Natural killer cell (primary cell): ENCODE results near the gene MMP21. TPM values are rescaled to one million over a fixed set of nuclear protein-coding genes. Genes with fewer than 3 reads are reported as not detected.

ENCODE experiments used
- ATAC-seq, 3 donors: fragments of 150-1000 bp in 2 of 3; fragments of 200-7000 bp in 1 of 3; cut with Tn5 transposase; 1 replicate in 1 of 3; 2 replicates in 2 of 3; pipeline ENCODE4 v1.10.0; 2021; ENCODE audit warnings: mild to moderate bottlenecking in 2 of 3, moderate library complexity in 2 of 3
- DNase-seq, 2 donors: peaks; one replicate each; pipeline versions ENCODE4 v3.0.0 to v3.0.0-alpha.2; 2013 to 2021; ENCODE audit warnings: mixed read lengths in 1 of 2
- H3K27ac ChIP-seq: one replicate; pipeline ENCODE4 v1.5.1; 2013; ENCODE audit warnings: mild to moderate bottlenecking, low read length
- H3K27me3 ChIP-seq: one replicate; pipeline ENCODE4 v1.6.1; 2013; ENCODE audit warnings: low read length; ENCODE audit not compliant: control insufficient read depth, insufficient read depth
- H3K36me3 ChIP-seq: one replicate; pipeline ENCODE4 v1.6.1; 2013; ENCODE audit warnings: low read length; ENCODE audit not compliant: control insufficient read depth, insufficient read depth
- H3K4me1 ChIP-seq: one replicate; pipeline ENCODE4 v1.6.1; 2013; ENCODE audit warnings: low read length; ENCODE audit not compliant: control insufficient read depth, insufficient read depth
- H3K4me3 ChIP-seq: one replicate; pipeline ENCODE4 v1.5.1; 2013; ENCODE audit warnings: low read length
- H3K9me3 ChIP-seq: one replicate; pipeline ENCODE4 v1.6.1; 2013; ENCODE audit warnings: low read length; ENCODE audit not compliant: control insufficient read depth, insufficient read depth
- H3K27ac Mint-ChIP-seq, 2 donors: one replicate each; pipeline ENCODE4 v1.8.0; 2022; ENCODE audit warnings: mild to moderate bottlenecking in 2 of 2, mixed read lengths in 2 of 2, moderate library complexity in 1 of 2
- H3K27me3 Mint-ChIP-seq, 2 donors: one replicate each; pipeline ENCODE4 v1.8.0; 2022; ENCODE audit warnings: low read depth in 2 of 2, mixed read lengths in 2 of 2
- H3K36me3 Mint-ChIP-seq: one replicate; pipeline ENCODE4 v1.8.0; 2022; ENCODE audit warnings: mixed read lengths
- H3K4me1 Mint-ChIP-seq, 2 donors: one replicate each; pipeline ENCODE4 v1.8.0; 2022; ENCODE audit warnings: mixed read lengths in 2 of 2
- H3K4me3 Mint-ChIP-seq: one replicate; pipeline ENCODE4 v1.8.0; 2022; ENCODE audit warnings: mild to moderate bottlenecking, moderate library complexity, mixed read lengths
- H3K9me3 Mint-ChIP-seq, 2 donors: one replicate each; pipeline ENCODE4 v1.8.0; 2022; ENCODE audit warnings: mixed read lengths in 2 of 2
- WGBS: methylation state at CpG from one replicate; pipeline ENCODE4 v1.1.7; 2013; ENCODE audit warnings: missing lambda C conversion rate; ENCODE audit not compliant: insufficient coverage; 5-methylcytosine and 5-hydroxymethylcytosine counted together
- intact Hi-C: fragments of 100-400 bp; cut with micrococcal nuclease; formaldehyde crosslinking; loops from one replicate; pipeline ENCODE4 v1.14.2; 2022
- total RNA-seq, 4 donors: library from RNA; stranded (reverse); fragments of 120-200 nt in 1 of 4; gene quantifications; one replicate each; pipeline versions ENCODE4 v1.2.3 to v1.2.4, GENCODE V29; 2013 to 2022
- TF ChIP-seq, protein P1 (sequence below): fragments of 200-600 bp; IDR thresholded peaks from one replicate; pipeline ENCODE4 v1.8.0; 2022; ENCODE audit warnings: antibody characterized with exemption

MMP21 gene
- total RNA-seq, 3 donors from 2014 or later (not counting 1 experiment from before 2014, with no cell fraction given): 0.32 to 0.85 (median 0.35) TPM

DNA sequence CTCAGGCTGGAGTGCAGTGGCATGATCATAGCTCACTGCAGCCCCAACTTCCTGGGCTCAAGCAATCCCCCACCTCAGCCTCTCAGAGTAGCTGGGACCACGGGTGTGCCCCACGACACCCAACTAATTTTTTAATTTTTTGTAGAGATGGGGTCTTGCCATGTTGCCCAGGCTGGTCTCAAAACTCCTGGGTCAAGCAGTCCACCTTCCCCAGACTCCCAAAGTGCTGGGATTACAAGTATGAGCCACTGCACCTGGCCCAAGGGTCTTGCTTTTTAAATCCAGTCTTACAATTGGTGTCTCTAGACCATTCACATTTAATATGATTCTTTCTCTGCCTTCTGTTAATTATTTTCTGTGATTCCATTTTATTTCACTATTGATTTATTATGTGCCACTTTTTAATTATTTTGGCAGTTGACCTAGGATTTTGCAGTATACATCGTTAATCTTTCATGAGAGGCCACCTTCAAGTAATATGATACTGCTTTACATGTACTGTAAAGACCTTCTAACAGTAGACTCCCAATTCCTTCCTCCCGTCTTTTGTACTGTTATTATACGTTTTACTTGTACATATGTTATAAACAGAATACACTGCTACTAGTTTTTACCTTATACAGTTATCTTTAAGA lies 18.7 kb downstream of the MMP21 start:
- Mint-ChIP-seq H3K27me3 (no peaks in the 10 kb centered on the region), H3K9me3 (no peaks in the 10 kb centered on the region), H3K4me3 (no peak overlapping the region), H3K4me1 (peaks cover 0 to 5% of the 10 kb centered on the region in 2 donors), H3K27ac (no peak overlapping the region), H3K36me3 (peaks cover 56% of the 10 kb centered on the region)
- Histone ChIP-seq H3K27me3 (no peaks in the 10 kb centered on the region), H3K4me3 (no peak overlapping the region), H3K36me3 (peaks cover 91% of the 10 kb centered on the region), H3K9me3 (no peaks in the 10 kb centered on the region), H3K4me1 (no peaks in the 10 kb centered on the region), H3K27ac (no peak overlapping the region)
- ATAC-seq (no peak), DNase-seq (no peak)
- TF ChIP-seq, protein P1, sequence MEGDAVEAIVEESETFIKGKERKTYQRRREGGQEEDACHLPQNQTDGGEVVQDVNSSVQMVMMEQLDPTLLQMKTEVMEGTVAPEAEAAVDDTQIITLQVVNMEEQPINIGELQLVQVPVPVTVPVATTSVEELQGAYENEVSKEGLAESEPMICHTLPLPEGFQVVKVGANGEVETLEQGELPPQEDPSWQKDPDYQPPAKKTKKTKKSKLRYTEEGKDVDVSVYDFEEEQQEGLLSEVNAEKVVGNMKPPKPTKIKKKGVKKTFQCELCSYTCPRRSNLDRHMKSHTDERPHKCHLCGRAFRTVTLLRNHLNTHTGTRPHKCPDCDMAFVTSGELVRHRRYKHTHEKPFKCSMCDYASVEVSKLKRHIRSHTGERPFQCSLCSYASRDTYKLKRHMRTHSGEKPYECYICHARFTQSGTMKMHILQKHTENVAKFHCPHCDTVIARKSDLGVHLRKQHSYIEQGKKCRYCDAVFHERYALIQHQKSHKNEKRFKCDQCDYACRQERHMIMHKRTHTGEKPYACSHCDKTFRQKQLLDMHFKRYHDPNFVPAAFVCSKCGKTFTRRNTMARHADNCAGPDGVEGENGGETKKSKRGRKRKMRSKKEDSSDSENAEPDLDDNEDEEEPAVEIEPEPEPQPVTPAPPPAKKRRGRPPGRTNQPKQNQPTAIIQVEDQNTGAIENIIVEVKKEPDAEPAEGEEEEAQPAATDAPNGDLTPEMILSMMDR: no peak
- 100% methylated on average over 4 of the region's 5 CpGs for WGBS
- intact Hi-C loops: no loop called here

DNA sequence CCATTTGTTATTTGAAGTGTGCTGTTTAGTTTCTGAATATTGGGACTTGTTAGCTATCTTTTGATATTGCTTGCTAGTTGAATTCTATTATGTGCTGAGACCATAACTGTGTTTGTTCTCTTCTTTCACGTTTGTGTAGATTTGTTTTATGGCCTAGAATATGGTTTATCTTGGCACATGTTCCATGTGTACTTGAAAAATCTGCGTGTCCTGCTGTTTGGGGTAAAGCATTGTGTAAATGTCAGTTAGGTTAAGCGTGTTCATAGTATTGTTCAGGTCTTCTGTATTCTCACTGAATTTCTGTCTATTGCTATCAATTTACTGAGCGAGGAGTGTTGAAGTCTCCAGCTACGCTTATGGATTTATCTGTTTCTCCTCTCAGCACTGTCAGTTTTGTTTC lies 19.4 kb downstream of the MMP21 start:
- Histone ChIP-seq H3K9me3 (no peaks in the 10 kb centered on the region), H3K36me3 (peaks cover 90% of the 10 kb centered on the region), H3K27me3 (no peaks in the 10 kb centered on the region), H3K4me3 (no peak overlapping the region), H3K27ac (no peak overlapping the region), H3K4me1 (no peaks in the 10 kb centered on the region)
- H3K9me3 Mint-ChIP-seq: no peaks in the 10 kb centered on the region
- H3K4me3 Mint-ChIP-seq: no peak overlapping the region
- H3K4me1 Mint-ChIP-seq: peaks cover 0 to 5% of the 10 kb centered on the region in 2 donors
- intact Hi-C loops: no loop called here
- ATAC-seq (no peak), DNase-seq (no peak)
- H3K27ac Mint-ChIP-seq: no peak overlapping the region
- WGBS: 95% methylated on average over 5 of the region's 5 CpGs
- TF ChIP-seq, protein P1: no peak
- H3K27me3 Mint-ChIP-seq: no peaks in the 10 kb centered on the region
- H3K36me3 Mint-ChIP-seq: peaks cover 48% of the 10 kb centered on the region

DNA sequence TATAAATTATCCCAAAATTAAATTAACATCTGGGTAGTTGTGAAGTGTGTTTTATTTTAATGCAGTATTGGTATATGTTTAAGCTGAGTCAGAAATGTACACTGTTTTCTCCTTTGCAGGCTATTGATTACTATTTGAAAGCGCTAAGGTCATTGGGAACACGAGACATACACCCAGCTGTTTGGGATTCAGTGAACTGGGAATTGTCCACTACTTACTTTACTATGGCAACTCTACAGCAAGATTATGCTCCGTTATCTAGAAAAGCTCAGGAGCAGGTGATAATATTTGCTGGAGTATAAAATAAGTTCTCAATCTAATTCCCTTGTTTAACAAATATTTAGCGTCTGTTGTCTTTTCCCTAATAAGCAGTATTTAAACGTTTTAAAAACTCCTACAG lies 28.2 kb downstream of the MMP21 start:
- no peak overlapping the region for H3K27ac ChIP-seq
- intact Hi-C loops: no loop called here
- H3K4me1 Mint-ChIP-seq: peaks cover 5 to 8% of the 10 kb centered on the region in 2 donors
- no peaks in the 10 kb centered on the region for H3K27me3 ChIP-seq
- DNase-seq (no peak), ATAC-seq (no peak)
- peaks cover 40% of the 10 kb centered on the region for H3K36me3 Mint-ChIP-seq
- WGBS: 95% methylated on average over 4 of the region's 5 CpGs
- peaks cover 85% of the 10 kb centered on the region for H3K36me3 ChIP-seq
- no peaks in the 10 kb centered on the region for H3K27me3 Mint-ChIP-seq
- no peaks in the 10 kb centered on the region for H3K9me3 Mint-ChIP-seq
- H3K4me3 Mint-ChIP-seq: no peak overlapping the region
- no peak overlapping the region for H3K4me3 ChIP-seq
- H3K27ac Mint-ChIP-seq: no peak overlapping the region
- no peaks in the 10 kb centered on the region for H3K4me1 ChIP-seq
- H3K9me3 ChIP-seq: no peaks in the 10 kb centered on the region
- TF ChIP-seq, protein P1: no peak

DNA sequence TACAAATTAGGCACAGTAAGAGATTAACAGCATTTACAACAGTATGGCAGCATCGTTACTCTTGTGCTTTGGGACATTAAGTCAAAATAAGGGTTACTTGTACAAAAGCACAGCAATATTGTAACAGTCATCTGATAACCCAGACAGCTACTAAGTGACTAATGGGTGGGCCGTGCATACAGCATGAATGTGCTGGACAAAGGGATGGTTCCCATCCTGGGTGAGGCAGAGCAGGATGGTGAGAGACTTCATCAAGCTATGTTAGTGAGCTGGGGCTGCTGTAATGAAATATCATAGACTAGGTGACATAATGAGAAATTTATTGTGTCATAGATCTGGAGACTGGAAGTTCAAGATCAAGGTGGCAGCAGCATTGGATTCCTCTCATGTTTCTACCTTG lies 30.7 kb downstream of the MMP21 start:
- WGBS: 97% methylated on average over 2 of the region's 2 CpGs
- no peaks in the 10 kb centered on the region for H3K9me3 ChIP-seq
- H3K4me1 ChIP-seq: no peaks in the 10 kb centered on the region
- Mint-ChIP-seq H3K4me3 (no peak overlapping the region), H3K9me3 (no peaks in the 10 kb centered on the region), H3K27me3 (no peaks in the 10 kb centered on the region), H3K4me1 (peaks cover 5 to 8% of the 10 kb centered on the region in 2 donors), H3K36me3 (peaks cover 48% of the 10 kb centered on the region), H3K27ac (no peak overlapping the region)
- H3K4me3 ChIP-seq: no peak overlapping the region
- no peak for ATAC-seq
- no peak overlapping the region for H3K27ac ChIP-seq
- TF ChIP-seq, protein P1: no peak
- intact Hi-C loops: no loop called here
- H3K27me3 ChIP-seq: no peaks in the 10 kb centered on the region
- no peak for DNase-seq
- peaks cover 90% of the 10 kb centered on the region for H3K36me3 ChIP-seq
